HUES6 (cell line): ENCODE data around the gene SCNN1G.
"Not testable (repeated sequence)": the region's sequence is repeated elsewhere in the genome, so short reads cannot be mapped to it uniquely, and the experiment has no call there.

Experiments
- H3K27ac ChIP-seq: 2 replicates; pipeline ENCODE4 v1.7.0; 2013; ENCODE audit warnings: low read depth, mild to moderate bottlenecking, low read length, inconsistent platforms
- H3K27me3 ChIP-seq: 2 replicates; pipeline ENCODE4 v1.6.1; 2013; ENCODE audit warnings: low read length; ENCODE audit not compliant: control insufficient read depth, insufficient read depth
- H3K36me3 ChIP-seq: 2 replicates; pipeline ENCODE4 v1.6.1; 2013; ENCODE audit warnings: low read length; ENCODE audit not compliant: control insufficient read depth, insufficient read depth
- H3K4me1 ChIP-seq: 2 replicates; pipeline ENCODE4 v1.6.1; 2013; ENCODE audit warnings: low read length; ENCODE audit not compliant: control insufficient read depth, insufficient read depth
- H3K4me3 ChIP-seq: 2 replicates; pipeline ENCODE4 v1.5.1; 2013; ENCODE audit warnings: low read depth, low read length
- H3K9ac ChIP-seq: one replicate; pipeline ENCODE4 v1.6.1; 2013; ENCODE audit warnings: mild to moderate bottlenecking, low read length
- H3K9me3 ChIP-seq: 2 replicates; pipeline ENCODE4 v1.6.1; 2013; ENCODE audit warnings: low read depth, low read length; ENCODE audit not compliant: control insufficient read depth, insufficient read depth

SCNN1G gene

DNA sequence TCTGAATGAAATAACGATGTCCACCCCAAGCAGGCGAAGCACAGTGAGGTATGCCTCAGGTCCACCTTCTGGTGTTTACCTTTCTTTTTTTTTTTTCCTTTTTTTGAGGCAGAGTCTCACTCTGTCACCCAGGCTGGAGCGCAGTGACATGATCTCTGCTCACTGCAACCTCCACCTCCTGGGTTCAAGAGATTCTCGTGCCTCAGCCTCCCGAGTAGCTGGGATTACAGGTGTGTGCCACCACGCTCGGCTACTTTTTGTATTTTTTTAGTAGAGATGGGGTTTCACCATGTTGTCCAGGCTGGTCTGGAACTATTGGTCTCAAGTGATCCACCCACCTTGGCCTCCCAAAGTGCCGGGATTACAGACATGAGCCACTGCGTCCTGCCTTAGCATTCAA lies 38.2 kb upstream of the SCNN1G start:
- not testable (repeated sequence) for H3K9ac ChIP-seq, H3K4me3 ChIP-seq, H3K27ac ChIP-seq, H3K27me3 ChIP-seq, H3K9me3 ChIP-seq, H3K36me3 ChIP-seq
- H3K4me1 ChIP-seq, result peaks cover 41% of the 10 kb centered on the region

DNA sequence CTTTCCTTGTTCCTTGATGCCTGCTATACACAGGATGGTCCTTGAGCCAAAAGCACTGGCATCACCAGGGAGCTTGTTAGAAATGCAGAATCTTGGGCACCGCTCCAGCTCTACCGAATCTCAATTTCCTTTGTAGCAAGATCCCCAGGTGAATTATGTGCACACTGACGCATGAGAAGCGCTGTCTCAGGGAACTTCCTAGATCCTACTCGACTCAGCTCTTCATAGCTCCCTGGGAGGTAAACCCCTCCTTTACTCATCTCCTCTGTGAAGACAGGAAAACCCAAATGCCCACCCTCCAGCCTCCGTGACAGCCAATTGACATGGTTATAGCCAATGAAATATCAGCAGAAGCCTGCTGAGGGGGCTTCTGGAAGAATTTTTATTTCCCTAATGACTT lies 37.4 kb upstream of the SCNN1G start:
- peaks cover 41% of the 10 kb centered on the region for H3K4me1 ChIP-seq
- 0 out of 2 replicates have a peak overlapping the region, but pooled peaks have one; percentile 7 for H3K4me3 ChIP-seq
- no peak overlapping the region for H3K9ac ChIP-seq
- no peaks in the 10 kb centered on the region for H3K27me3 ChIP-seq
- no peaks in the 10 kb centered on the region for H3K36me3 ChIP-seq
- no peaks in the 10 kb centered on the region for H3K9me3 ChIP-seq
- 0 out of 2 replicates have a peak overlapping the region, but pooled peaks have one; percentile 50 for H3K27ac ChIP-seq

DNA sequence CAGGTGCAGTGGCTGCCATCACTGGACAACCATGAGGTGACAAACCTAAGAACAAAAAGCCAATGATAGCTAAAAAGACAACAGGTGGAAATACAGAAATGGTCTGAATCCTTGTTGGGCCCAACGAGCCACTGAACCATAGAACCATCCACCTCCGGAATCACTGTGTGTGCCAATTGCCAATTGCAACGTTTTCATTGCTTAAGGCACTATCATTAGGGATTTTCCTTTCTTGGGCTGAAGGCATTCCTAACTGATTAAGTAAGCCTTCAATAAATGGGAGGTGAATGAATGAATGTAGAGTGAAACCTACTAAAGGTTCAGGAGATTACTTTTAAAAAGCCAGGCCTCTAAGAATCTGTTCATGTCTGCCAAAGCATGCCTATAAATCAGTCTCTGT lies 36.9 kb upstream of the SCNN1G start:
- H3K4me3 ChIP-seq, result 0 out of 2 replicates have a peak overlapping the region, but pooled peaks have one; percentile 7
- no peaks in the 10 kb centered on the region for H3K36me3 ChIP-seq
- H3K9ac ChIP-seq, result no peak overlapping the region
- H3K9me3 ChIP-seq, result no peaks in the 10 kb centered on the region
- peaks cover under 1% of the 10 kb centered on the region; the same call in 1 of the 2 replicates for H3K27me3 ChIP-seq
- peaks cover 41% of the 10 kb centered on the region for H3K4me1 ChIP-seq
- H3K27ac ChIP-seq, result peak overlapping the region; percentile 50; the same call in 1 of the 2 replicates

DNA sequence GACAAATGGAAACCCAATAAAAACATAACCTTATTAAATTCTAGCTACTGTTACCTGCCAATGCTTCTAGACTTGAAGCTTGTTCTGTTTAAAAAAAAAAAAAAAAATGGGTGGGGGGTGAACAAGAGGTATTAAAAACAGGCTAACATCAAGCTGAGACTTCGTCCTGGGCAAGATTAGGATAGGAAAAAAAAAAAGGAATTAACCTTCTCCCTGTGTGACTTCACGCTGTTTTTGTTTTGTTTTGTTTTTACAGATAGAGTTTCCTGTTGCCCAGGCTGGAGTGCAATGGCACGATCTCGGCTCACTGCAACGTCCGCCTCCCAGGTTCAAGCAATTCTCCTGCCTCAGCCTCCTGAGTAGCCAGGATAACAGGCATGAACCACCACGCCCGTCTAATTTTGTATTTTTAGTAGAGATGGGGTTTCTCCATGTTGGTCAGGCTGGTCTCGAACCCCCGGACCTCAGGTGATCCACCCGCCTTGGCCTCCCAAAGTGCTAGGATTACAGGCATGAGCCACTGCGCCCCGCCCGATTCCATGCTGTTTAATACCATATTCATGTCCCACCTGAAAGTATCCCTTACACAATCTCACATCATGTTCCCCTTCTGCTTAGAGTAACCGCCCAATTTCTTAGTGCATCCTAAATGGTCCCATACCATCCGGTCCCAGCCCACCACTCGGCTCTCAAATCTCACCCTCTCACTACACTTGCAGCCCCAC lies 35.5 kb upstream of the SCNN1G start:
- H3K9ac ChIP-seq, result no peak overlapping the region
- no peaks in the 10 kb centered on the region for H3K36me3 ChIP-seq
- H3K27ac ChIP-seq, result no peak overlapping the region
- peaks cover 39% of the 10 kb centered on the region for H3K4me1 ChIP-seq
- H3K4me3 ChIP-seq, result no peak overlapping the region; the same call in 1 of the 2 replicates
- H3K27me3 ChIP-seq, result peaks cover 4% of the 10 kb centered on the region; the same call in 1 of the 2 replicates
- no peaks in the 10 kb centered on the region for H3K9me3 ChIP-seq

DNA sequence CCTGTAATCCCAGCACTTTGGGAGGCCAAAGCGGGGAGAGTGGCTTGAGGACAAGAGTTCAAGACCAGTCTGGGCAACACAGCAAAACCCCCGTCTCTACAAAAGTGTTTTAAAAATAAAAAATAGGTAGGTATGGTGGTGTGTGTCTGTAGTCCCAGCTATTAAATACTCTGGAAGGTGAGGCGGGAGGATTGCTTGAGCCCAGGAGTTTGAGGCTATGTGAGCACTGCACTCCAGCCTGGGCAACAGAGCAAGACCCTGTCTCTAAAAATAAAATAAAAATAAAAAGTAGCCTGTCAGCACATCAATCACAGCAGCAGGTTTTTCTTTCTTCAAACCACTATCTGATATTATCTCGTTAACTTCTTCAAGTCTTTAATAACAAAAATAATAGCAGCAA lies 34.9 kb upstream of the SCNN1G start:
- Histone ChIP-seq H3K36me3 (no peaks in the 10 kb centered on the region), H3K9ac (no peak overlapping the region), H3K4me1 (peaks cover 33% of the 10 kb centered on the region), H3K27ac (no peak overlapping the region), H3K9me3 (no peaks in the 10 kb centered on the region), H3K4me3 (peak overlapping the region; percentile 88), H3K27me3 (peaks cover 4% of the 10 kb centered on the region; the same call in 1 of the 2 replicates)

DNA sequence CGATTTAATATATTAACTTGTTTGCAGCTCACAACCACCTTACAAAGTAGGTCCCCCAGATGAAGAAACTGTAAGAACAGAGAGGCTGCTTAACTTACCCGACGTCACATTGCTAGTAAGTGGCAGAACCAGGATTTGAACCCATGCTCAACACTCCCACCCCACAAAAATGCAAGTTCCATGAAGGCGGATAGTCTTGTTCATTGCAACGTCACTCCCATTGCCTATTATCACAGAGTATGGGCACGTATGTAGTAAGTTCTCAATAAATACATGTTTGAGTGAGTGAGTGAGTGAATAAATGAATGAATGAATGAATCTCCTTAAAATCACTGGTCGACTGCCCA lies 34.4 kb upstream of the SCNN1G start:
- peak overlapping the region; percentile 88 for H3K4me3 ChIP-seq
- peaks cover 28% of the 10 kb centered on the region for H3K4me1 ChIP-seq
- H3K27ac ChIP-seq, result no peak overlapping the region
- H3K36me3 ChIP-seq, result no peaks in the 10 kb centered on the region
- H3K9ac ChIP-seq, result peak overlapping the region; percentile 77
- H3K9me3 ChIP-seq, result no peaks in the 10 kb centered on the region
- H3K27me3 ChIP-seq, result peaks cover 4% of the 10 kb centered on the region; the same call in 1 of the 2 replicates

DNA sequence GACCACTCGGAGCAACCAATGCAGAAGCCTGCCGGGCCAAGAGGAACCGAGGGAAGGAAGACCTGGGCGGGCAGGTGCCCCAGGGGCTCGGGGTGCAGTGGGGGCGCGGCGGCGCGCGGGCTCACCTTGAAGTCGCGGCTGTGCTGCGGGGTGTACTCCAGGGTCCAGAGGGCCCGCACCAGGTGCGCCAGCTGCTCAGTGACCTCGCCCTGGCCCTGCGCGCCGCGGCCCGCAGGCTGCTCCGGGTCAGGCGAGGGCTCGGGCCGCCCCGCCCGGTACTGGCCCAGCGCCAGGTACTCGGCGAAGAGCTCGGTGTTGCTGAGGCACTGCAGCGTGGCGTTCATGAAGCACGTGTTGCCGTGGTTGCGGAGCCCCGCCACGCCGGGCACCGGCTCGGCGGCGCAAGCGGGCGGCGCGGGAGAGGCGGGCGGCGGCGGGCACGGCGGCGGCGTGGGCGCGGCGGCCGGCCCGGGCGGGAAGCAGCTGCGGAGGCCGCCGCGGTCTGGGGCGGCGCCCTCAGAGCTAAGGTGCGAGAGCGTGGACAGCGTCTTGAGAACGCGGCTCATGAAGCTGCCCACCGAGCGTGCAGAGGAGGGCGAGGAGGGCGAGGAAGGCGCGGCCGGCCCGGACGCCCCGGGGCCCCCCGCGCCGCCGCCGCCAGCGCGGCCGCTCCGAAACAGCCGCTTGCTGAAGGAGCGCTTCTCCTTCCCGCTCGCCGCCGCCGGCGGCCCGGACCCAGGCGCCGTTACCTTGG lies 33.9 kb upstream of the SCNN1G start:
- Histone ChIP-seq H3K4me3 (peak overlapping the region; percentile 88), H3K4me1 (peaks cover 23% of the 10 kb centered on the region), H3K9me3 (no peaks in the 10 kb centered on the region), H3K27me3 (peaks cover 4% of the 10 kb centered on the region; the same call in 1 of the 2 replicates), H3K27ac (no peak overlapping the region), H3K36me3 (no peaks in the 10 kb centered on the region), H3K9ac (peak overlapping the region; percentile 77)

DNA sequence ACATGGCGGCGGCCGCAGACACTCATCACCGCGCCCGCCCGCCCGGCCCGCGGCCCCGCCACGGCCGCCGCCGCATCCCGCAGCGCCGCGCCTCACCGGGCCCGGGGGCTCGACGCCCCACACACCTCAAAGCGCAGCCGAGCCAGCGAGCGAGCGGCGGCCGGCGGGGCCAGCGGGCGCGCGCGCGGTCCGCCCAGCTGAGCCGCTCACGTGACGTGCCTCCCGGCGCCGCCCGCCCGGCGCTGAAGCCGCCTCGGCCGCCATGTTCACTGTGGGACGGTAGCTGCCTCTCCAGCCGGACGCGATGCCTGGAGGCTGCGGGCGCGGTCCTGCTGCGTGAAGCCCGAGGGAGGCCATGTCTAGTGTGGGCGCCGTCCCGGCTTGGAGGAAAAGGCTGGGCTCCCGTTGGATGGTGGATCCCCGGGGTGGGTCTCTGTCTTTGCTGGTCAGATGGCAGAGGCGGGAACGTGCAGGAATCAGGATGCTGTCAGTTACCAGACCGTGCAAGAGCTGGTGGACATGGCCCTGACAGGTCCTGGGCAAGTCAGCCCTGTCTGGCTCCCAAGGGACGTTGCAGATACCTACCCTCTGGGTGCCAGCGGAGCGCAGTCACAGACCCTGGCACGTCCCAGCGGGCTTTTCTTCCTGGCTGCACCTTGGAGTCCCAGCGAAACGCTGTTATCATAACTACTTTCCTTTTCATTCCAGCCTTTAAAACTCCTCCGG lies 33.1 kb upstream of the SCNN1G start, which contains the start of gene USP31:
TSS of gene USP31 (minus strand) at position 186 of the 726 bp plus-strand sequence. CDS start at position 4, 182 bp downstream.
- Histone ChIP-seq H3K4me1 (peaks cover 18% of the 10 kb centered on the region), H3K36me3 (no peaks in the 10 kb centered on the region), H3K27ac (no peak within 1 kb of the TSS), H3K9me3 (no peaks in the 10 kb centered on the region), H3K27me3 (peaks cover 4% of the 10 kb centered on the region; the same call in 1 of the 2 replicates), H3K9ac (peak within 1 kb of the TSS; percentile 77), H3K4me3 (peak within 1 kb of the TSS; percentile 88)

DNA sequence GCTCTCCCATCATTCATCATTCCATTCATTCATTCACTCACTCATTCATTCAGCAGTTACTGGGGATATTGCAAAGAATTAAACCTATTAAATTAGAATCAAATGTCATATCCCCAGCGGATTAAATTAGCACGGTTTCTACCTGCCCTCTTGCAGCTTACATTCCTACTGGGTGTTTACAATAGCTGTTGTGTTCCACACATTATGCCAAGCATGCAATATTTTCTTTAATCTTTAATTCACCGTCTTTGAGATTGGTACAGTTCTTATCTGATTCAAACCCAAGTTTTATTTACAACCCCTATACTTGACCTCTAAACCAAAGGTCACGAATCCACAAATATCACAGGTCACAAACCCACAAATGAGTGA lies 32.6 kb upstream of the SCNN1G start:
- Histone ChIP-seq H3K36me3 (no peaks in the 10 kb centered on the region), H3K27me3 (peaks cover 4% of the 10 kb centered on the region; the same call in 1 of the 2 replicates), H3K4me3 (peak overlapping the region; percentile 76), H3K9ac (no peak overlapping the region), H3K4me1 (peaks cover 15% of the 10 kb centered on the region), H3K27ac (no peak overlapping the region), H3K9me3 (no peaks in the 10 kb centered on the region)

DNA sequence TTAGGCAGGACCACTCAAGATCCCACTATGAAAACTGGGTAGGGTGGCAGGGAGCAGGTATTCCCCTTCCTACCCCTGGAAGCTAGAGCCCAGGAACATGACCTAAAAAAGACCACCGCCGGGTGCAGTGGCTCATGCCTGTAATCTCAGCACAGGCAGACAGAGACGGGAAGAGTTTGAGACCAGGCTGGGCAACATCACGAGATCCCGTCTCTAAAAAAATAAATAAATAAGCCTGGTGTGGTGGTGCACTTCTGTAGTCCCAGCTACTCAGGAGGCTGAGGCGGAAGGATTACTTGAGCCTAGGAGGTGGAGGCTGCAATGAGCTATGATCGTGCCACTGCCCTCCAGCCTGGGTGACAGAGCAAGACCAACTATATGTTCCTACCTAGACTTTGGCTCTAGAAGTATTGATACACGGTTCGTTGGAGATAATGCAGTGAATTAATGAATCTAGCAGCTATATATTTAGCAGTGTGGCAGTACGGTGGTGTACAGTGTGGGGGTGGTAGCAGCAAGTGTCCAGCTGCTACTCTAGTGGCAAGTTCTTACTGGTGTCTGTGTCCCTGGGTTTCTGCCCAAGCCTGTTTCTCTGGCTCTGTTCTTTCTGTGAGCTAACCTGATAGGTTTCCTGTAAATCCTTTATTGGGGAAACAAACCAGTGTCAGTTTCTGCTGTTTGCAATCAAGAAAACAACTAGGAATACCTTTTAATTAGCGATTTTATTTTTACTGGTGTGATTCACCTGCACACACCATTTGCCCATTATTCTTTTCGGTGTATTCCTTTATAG lies 30.0 kb upstream of the SCNN1G start:
- Histone ChIP-seq H3K27me3 (peaks cover 4% of the 10 kb centered on the region; the same call in 1 of the 2 replicates), H3K27ac (no peak overlapping the region), H3K9me3 (no peaks in the 10 kb centered on the region), H3K4me3 (no peak overlapping the region), H3K4me1 (no peaks in the 10 kb centered on the region), H3K36me3 (no peaks in the 10 kb centered on the region), H3K9ac (no peak overlapping the region)
